GM19395 (cell line): ENCODE data around the gene ANTKMT.

Source experiments
- ATAC-seq: cut with Tn5 transposase; IDR thresholded peaks from one replicate; pipeline ENCODE4 v1.9.1; 2021; ENCODE audit warnings: mild to moderate bottlenecking, moderate library complexity; ENCODE audit not compliant: unreplicated experiment

ANTKMT gene, protein sequence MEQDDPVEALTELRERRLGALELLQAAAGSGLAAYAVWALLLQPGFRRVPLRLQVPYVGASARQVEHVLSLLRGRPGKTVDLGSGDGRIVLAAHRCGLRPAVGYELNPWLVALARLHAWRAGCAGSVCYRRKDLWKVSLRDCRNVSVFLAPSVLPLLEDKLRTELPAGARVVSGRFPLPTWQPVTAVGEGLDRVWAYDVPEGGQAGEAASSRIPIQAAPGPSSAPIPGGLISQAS

DNA sequence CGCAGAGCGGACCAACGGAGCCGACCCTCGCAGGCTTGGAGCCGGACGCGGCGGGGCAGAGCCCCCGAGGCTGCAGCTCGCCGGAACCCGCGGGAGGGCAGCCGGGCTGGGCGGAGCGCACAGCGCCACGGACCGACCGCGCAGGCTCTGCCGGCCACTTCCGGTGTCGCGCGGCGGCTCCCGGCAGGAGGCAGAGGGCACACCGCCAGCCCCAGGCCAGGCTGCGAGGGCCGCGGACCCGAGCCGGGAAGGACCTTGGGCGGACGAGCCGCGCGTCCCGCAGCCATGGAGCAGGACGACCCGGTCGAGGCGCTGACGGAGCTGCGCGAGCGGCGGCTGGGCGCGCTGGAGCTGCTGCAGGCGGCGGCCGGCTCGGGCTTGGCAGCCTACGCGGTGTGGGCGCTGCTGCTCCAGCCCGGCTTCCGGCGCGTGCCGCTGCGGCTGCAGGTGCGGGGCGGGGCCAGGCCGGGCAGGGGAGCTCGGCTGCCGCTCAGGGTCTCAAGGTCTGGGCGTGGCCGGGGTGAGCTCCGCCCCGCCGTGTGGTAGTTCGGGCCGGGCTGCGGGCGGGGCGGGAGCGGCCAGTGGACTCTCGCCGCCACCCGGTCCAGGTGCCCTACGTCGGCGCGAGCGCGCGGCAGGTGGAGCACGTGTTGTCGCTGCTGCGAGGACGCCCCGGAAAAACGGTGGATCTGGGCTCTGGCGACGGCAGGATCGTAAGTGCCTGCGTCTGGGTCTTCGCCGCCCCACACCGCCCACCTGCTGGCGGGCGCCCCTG lies at the start of gene ANTKMT:
Gene ANTKMT, plus strand, starts transcription at position 157 of the 775 bp plus-strand sequence. Its CDS starts 129 bp downstream, at position 286.
- ATAC-seq, result peak; percentile 67

DNA sequence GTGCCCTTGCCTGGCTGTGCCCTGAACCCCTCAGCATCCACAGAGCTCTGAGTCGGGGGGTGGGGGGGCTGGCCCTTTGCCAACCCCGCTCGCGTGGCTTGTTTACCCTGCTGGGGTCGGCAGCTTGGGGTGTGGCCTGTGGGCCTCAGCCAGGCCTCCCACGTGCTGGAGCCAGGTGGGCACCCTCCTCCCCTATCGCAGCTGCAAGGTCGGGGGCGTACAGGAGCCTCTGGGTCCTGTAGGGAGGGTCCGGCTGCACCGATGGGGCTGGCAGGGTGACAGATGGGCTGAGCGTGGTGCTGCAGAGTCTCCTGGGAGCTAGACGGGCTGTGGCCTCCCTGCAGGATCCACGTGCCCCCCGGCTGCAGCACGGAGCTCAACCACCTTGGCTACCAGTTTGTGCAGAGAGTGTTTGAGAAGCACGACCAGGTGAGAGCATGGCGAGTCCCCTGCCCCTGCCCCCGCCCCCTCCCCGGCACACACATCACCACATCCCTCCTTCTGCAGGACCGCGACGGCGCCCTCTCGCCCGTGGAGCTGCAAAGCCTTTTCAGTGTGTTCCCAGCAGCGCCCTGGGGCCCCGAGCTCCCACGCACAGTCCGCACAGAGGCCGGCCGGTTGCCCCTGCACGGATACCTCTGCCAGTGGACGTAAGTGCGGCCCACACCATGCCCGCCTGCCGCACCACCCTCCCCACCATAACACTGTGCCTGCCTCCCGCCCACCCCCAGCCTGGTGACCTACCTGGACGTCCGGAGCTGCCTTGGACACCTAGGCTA lies 49.4 kb upstream of the ANTKMT start:
- ATAC-seq, result no peak

DNA sequence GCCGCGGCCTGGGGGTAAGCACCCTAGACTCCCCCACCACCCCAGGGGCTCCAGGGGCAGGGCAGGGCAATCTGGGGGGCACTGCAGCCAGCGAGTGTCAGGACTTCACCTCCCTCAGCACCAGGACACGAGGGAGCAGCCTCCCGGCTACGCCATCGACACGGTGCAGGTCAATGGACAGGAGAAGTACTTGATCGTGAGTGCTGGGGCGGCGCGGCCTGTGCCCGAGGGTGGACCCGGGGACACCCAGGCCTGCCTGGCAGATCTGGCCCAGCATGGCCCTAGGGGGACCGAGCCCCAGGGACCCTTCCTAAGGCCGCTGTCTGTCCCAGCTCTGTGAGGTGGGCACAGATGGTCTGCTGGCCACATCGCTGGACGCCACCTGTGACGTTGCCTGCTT lies 48.6 kb upstream of the ANTKMT start:
- no peak for ATAC-seq

DNA sequence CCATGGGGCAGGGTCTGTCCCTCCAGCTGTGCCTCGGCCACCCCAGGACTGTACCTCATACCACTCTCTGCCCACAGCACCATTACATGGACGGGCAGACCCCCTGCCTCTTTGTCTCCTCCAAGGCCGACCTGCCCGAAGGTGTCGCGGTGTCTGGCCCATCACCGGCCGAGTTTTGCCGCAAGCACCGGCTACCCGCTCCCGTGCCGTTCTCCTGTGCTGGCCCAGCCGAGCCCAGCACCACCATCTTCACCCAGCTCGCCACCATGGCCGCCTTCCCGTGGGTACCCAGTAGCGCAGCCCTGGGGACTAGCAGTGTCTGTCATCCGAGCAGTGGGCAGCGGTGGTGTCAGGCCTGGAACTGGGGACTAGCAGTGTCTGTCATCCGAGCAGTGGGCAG lies 48.1 kb upstream of the ANTKMT start:
- ATAC-seq, result no peak

DNA sequence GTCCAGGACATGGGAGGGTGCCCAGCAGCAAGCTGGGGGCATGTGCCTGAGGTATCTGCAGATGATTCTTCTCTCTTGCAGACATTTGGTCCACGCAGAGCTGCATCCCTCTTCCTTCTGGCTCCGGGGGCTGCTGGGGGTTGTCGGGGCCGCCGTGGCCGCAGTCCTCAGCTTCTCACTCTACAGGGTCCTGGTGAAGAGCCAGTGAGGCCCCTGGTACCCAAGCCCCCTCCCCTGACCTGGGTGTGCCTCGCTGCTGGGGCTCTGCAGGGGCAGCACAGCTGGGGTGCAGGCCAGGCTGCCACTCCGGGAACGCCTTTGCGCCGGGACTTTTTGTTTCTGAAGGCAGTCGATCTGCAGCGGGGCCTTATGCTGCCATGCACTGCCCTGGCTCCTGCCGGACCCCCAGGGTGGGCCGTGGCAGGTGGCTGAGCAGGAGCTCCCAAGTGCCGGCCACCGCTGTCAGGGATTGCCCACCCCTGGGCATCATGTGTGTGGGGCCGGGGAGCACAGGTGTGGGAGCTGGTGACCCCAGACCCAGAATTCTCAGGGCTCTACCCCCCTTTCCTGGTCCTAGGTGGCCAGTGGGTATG lies 47.5 kb upstream of the ANTKMT start:
- no peak for ATAC-seq

DNA sequence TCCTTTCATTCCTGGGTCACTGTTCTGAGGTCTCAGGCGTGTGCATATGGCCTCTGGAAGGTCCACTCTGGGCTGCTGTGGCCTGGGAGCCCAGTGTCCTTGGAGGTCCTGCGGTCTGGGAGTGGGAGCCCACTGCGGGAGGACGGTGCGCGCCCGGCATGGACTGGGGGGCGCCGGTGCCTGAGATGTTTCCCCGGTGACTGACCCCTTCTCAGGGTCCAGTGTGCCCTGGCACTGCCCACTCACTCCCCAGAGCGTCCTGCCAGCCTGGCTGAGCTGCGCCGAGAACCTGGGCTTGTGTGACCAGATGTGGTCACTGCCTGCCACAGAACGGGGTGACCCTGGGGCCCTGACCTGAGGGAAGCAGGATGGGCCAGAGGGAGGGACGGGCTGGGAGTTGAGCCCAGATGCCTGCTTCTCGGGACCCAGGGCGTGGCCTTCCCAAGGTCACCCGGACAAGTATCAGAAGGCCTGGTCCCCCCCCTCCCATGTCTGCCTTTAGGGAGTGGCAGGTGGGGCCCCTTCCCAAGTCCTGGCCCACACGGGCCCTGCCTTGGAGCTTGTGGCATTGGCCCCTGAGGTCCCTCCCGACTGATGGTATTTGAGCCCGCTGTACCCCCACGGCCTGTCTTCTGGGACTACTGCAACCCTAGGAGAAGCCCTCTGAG lies 46.6 kb upstream of the ANTKMT start:
- no peak for ATAC-seq

DNA sequence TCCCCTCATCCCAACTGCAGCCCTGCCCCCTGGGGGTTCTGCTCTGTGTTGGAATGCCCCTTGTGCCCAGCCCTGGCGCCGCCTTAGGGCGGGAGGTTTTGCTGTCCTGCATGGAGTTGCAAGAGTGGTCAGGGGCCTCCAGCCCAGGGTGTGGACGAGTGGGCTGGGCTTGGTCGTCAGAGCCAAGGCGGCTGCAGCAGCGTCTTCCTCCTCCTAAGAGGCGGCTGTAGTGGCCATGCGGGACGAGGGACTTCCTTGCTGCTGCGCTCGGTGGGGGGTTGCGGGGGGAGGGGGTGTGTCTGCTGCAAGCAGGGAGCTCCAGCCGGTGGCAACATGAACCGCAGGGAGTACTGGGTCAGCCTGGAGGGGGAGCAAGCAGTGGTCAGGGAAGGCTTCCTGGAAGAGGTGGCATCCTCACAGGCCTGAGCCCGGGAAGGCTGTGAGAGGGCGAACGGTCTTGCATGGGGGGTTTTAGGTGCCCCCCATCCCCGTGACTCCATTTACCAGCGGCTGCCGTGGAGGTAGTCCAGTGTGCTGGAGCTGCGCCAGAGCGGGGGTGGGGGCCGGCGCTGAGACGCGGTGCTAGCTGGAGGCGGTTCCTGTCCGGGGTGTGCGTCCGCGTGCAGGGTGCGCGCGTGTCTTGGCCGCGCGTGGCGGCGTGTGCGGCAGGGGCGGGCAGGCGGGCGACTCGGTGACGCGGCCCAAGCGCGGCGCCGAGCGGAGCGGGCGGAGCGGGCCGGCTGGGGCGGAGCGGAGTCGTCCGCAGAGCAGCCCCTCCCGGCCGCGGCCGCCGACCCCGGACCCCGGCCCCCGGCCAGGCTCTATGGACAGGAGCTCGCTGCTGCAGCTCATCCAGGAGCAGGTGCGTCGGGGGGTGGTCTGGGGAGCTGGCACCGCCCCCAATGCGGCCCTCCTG lies 45.7 kb upstream of the ANTKMT start, which contains the start of gene RHBDL1:
Gene RHBDL1, plus strand, starts transcription at position 704 of the 916 bp plus-strand sequence. Its CDS starts 120 bp downstream, at position 824.
- ATAC-seq, result no peak

DNA sequence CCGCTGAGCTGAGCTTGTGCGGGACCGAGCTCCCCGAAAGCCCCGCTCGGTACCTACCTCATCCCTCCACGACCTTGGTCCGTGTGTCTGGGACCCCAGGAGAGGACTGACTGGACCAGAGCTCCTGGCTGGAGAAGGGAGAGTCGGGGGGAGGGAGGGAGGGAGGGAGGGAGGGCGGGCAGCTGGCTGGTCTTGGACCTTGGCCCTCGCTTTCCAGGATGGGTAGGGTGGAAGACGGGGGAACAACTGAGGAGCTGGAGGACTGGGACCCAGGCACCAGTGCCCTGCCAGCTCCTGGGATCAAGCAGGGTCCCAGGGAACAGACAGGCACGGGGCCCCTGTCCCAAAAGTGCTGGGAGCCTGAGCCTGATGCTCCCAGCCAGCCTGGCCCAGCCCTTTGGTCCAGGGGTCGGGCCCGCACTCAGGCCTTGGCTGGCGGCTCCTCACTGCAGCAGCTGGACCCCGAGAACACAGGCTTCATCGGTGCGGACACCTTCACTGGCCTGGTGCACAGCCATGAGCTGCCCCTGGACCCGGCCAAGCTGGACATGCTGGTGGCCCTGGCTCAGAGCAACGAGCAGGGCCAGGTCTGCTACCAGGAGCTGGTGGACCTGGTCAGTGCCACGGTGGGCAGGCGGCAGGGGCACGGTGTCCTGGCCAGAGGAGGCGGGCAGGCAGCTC lies 44.9 kb upstream of the ANTKMT start:
- ATAC-seq, result no peak

DNA sequence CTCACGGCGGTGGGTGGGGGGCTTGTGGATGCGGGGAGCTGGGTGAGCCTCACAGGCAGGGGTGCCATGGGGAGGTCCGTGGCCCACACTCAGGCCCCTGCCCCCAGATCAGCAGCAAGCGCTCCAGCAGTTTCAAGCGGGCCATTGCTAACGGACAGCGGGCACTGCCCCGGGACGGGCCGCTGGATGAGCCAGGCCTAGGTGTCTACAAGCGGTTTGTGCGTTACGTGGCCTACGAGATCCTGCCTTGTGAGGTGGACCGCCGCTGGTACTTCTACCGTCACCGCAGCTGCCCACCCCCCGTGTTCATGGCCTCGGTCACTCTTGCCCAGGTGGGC lies 44.4 kb upstream of the ANTKMT start:
- no peak for ATAC-seq

DNA sequence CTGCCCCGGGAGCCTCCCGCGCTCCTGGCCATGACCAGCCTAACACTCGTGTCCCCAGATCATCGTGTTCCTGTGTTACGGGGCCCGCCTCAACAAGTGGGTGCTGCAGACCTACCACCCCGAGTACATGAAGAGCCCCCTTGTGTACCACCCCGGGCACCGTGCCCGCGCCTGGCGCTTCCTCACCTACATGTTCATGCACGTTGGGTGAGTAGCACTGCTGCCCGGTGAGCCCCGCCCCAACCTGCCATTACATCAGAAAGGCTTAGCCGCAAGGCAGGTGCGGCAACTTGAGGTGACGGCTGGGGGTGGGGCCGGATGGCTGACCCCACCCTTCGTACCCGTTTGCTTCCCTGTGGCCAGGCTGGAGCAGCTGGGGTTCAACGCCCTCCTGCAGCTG lies 44.0 kb upstream of the ANTKMT start:
- no peak for ATAC-seq

DNA sequence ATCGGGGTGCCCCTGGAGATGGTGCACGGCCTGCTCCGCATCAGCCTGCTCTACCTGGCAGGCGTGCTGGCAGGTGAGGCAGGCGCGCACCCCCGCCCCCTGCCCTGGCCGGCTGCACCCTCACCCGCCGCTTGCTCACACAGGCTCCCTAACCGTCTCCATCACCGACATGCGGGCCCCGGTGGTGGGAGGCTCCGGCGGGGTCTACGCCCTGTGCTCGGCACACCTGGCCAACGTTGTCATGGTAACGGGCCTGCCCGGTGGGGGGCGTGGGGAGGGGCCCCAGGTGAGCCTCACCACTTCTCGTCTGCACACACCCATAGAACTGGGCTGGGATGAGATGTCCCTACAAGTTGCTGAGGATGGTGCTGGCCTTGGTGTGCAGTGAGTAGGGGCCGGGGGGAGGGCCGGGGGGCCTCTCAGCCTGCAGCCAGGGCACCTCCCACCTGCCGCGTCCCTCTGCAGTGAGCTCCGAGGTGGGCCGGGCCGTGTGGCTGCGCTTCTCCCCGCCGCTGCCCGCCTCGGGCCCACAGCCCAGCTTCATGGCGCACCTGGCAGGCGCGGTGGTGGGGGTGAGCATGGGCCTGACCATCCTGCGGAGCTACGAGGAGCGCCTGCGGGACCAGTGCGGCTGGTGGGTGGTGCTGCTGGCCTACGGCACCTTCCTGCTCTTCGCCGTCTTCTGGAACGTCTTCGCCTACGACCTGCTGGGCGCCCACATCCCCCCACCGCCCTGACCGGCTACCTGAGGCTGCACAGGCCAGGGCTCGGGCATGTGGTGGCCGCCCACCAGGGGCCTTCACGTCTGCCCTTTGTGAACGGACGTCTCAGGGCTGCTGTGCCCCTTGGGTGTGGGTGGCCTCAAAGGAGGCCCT lies 43.4 kb upstream of the ANTKMT start:
- no peak for ATAC-seq

DNA sequence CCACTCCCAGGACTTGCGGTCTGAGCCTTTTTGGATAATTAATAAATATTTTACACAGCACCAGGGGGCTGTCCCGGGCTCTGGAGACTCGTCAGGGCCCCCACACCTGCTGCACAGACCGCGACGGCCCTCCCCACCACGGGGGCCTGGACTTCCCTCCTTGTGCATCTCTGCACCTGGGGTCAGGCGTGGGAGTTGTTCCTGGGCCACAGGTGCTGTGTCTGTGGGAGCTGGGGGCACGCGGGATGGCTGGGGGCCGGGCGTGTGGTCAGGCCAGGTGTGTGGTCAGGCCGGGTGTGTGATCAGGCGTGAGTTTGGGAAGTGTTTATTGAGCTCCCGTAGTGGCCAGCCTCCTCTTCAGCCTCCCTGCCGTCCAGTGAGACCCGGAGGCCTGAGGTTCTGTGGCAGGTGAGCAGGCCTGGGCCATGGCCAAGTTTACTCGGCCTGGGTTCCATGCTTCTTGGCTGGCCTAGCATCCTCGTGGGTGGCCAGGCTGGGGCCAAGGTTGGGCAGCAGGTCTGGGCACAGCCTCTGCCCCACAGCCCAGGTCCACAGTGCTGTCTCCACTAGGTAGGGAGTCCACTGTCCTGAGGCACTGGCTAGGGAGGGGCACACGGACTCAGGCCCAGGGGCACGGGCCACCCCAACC lies 42.6 kb upstream of the ANTKMT start:
- no peak for ATAC-seq

DNA sequence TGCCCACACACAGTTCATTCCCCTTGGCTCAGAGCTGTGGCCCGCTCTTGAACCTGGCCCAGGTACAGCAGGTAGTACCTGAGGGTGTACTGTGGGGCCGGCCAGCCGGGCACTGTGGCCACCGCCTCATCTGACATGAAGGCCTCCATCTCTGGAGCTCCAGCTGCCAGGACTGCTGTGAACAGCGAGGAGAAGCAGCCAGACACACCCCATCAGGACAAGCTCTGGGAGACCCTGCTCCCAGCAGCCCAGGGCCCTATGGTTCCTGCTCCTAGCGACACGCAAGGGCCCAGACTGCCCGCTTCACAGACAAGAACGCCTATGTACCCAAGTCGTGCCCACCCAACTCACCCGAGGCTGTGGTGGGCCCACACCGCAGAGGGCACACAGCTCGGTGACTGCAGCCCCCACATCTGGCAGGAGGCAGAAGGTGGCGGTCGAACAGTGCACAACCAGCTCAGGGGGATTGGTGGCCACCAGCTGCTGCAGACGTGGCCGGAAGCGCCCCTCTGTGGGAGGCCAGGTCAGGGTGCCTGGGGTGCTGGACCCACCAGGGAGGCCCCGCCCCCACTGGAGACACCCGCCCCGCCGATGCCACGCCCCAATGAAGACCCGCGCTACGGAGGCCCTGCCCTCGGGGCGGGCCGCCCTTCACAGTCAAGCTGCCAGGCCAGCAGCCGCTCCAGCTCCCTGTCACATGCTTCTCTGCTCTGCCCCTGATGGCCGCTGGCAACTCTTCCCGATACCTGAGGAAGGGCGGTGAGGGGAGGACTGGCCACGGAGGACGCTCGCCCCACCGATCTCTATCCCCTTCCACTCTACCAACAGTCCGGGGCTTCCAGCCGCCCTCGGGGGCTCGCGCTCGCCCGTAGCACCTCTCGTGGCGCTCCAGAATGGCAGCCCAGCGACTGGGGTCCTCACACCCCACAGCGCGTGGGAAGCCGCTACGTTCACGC lies 41.8 kb upstream of the ANTKMT start:
- ATAC-seq, result no peak

DNA sequence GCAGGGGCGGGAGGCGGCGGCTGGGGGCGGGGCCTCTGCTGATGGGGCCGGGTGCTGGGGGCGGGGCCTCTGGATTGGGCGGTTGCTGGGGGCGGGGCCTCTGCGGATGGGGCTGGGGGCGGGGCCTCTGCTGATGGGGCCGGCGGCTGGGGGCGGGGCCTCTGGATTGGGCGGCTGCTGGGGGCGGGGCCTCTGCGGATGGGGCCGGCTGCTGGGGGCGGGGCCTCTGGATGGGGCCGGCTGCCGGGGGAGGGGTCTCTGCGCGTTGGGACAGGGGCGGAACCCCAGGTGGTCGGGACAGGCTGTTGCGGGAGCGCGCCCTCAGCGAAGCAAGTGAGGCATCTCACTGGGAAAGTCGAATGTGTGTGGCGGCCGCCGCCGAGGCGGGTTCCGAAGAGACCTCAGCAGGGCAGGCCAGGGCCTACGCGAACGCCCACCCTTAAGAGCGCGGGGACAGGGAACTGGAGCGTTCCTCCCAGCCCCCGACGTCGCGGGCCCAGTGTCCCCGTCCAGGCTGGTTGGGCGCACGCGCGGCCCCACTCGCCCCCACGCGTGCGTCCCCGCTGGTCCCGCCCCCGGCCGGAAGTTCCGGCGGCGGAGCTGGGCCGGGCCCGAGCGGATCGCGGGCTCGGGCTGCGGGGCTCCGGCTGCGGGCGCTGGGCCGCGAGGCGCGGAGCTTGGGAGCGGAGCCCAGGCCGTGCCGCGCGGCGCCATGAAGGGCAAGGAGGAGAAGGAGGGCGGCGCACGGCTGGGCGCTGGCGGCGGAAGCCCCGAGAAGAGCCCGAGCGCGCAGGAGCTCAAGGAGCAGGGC lies 40.9 kb upstream of the ANTKMT start, which contains the start of gene STUB1:
Gene STUB1, plus strand, starts transcription at position 597 of the 811 bp plus-strand sequence. Its CDS starts 116 bp downstream, at position 713.
- peak; percentile 31 for ATAC-seq

DNA sequence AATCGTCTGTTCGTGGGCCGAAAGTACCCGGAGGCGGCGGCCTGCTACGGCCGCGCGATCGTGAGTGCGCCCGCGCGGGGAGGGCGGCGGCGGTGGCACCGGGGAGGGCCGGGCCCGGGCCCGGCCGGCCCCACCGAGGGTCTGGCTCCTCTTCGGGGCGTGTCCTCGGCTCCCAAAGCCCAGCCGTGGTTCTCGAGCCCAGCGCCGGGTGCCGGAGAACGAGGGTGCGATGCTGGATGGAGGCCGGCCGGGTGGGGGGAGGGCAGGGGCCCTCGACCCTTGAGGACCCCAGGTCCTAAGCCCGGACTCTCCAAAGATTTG lies 40.4 kb upstream of the ANTKMT start:
- no peak for ATAC-seq
